ENCODE data around the gene SPN.

- TF ChIP-seq POLR2A (IDR thresholded peaks at IDR 0.05) (no peak), CTCF (IDR thresholded peaks at IDR 0.05) (no peak)
Measured at GRCh38 chr16:29665294-29666077, 2.4 kb downstream of the SPN start.
